CD8-positive, alpha-beta memory T cell (primary cell): Measurements from ENCODE around the gene CPNE5. TPM values are rescaled to one million over a fixed set of nuclear protein-coding genes. Genes with fewer than 3 reads are reported as not detected.

ENCODE experiments used
- CTCF ChIA-PET: fragments of 350-600 bp; sonication (Branson Sonifier 250); formaldehyde crosslinking; loops from one replicate; lab custom pipeline; 2021; ENCODE audit warnings: antibody characterized with exemption; lab: Charles Lee
- POLR2A ChIA-PET: fragments of 350-600 bp; sonication (Branson Sonifier 250); formaldehyde crosslinking; loops from one replicate; lab custom pipeline; 2021; ENCODE audit warnings: antibody characterized with exemption; lab: Charles Lee
- DNase-seq, 5 donors: peaks; one replicate each; pipeline versions ENCODE4 v3.0.0 to v3.0.0-alpha.2; 2020 to 2022; ENCODE audit warnings: mixed read lengths in 1 of 5
- H3K27ac ChIP-seq: one replicate; pipeline ENCODE4 v1.7.0; 2013; ENCODE audit warnings: low read depth, mild to moderate bottlenecking, low read length, moderate library complexity
- H3K27me3 ChIP-seq: 2 replicates; pipeline ENCODE4 v1.7.0; 2013; ENCODE audit warnings: low read length, mild to moderate bottlenecking; ENCODE audit not compliant: insufficient read depth, poor library complexity, severe bottlenecking
- H3K36me3 ChIP-seq: 2 replicates; pipeline ENCODE4 v1.7.0; 2013; ENCODE audit warnings: mild to moderate bottlenecking, low read length, moderate library complexity; ENCODE audit not compliant: insufficient read depth
- H3K4me1 ChIP-seq: 2 replicates; pipeline ENCODE4 v1.7.0; 2013; ENCODE audit warnings: mild to moderate bottlenecking, low read length, moderate library complexity; ENCODE audit not compliant: insufficient read depth
- H3K4me3 ChIP-seq: 2 replicates; pipeline ENCODE4 v1.7.0; 2013; ENCODE audit warnings: mild to moderate bottlenecking, low read length
- H3K9me3 ChIP-seq: 2 replicates; pipeline ENCODE4 v1.7.0; 2013; ENCODE audit warnings: mild to moderate bottlenecking, low read length
- H3K27ac Mint-ChIP-seq, 8 donors: one replicate each; pipeline ENCODE4 v1.8.0; 2020 to 2021; ENCODE audit warnings: mixed read lengths in 8 of 8, mild to moderate bottlenecking in 6 of 8, inconsistent platforms in 3 of 8, moderate library complexity in 3 of 8
- H3K27me3 Mint-ChIP-seq, 2 donors: one replicate each; pipeline ENCODE4 v1.8.0; 2020 to 2021; ENCODE audit warnings: mixed read lengths in 2 of 2, mild to moderate bottlenecking in 1 of 2, moderate library complexity in 1 of 2
- H3K36me3 Mint-ChIP-seq, 3 donors: one replicate each; pipeline ENCODE4 v1.8.0; 2020 to 2021; ENCODE audit warnings: mixed read lengths in 3 of 3, inconsistent platforms in 1 of 3, mild to moderate bottlenecking in 1 of 3
- H3K4me1 Mint-ChIP-seq, 3 donors: one replicate each; pipeline ENCODE4 v1.8.0; 2020 to 2021; ENCODE audit warnings: mixed read lengths in 3 of 3, inconsistent platforms in 1 of 3, mild to moderate bottlenecking in 1 of 3
- H3K4me3 Mint-ChIP-seq, 7 donors: one replicate each; pipeline ENCODE4 v1.8.0; 2020 to 2021; ENCODE audit warnings: mixed read lengths in 7 of 7, mild to moderate bottlenecking in 6 of 7, moderate library complexity in 4 of 7, inconsistent platforms in 2 of 7
- H3K9me3 Mint-ChIP-seq, 5 donors: one replicate each; pipeline ENCODE4 v1.8.0; 2020 to 2022; ENCODE audit warnings: mixed read lengths in 5 of 5, mild to moderate bottlenecking in 3 of 5, moderate library complexity in 2 of 5, inconsistent platforms in 1 of 5
- polyA plus RNA-seq: library from polyadenylated mRNA; unstranded; fragments of 300-500 nt; fragmentation: Illumina TruSeq; gene quantifications from one replicate; pipeline ENCODE4 v1.2.3, GENCODE V29; 2021
- total RNA-seq, 2 experiments: library from RNA; stranded (reverse); gene quantifications; one replicate each; pipeline ENCODE4 v1.2.3, GENCODE V29; 2021

Gene CPNE5
- total and polyA plus RNA-seq, 3 experiments from 2014 or later: 0.29 to 0.59 (median 0.44) TPM

DNA sequence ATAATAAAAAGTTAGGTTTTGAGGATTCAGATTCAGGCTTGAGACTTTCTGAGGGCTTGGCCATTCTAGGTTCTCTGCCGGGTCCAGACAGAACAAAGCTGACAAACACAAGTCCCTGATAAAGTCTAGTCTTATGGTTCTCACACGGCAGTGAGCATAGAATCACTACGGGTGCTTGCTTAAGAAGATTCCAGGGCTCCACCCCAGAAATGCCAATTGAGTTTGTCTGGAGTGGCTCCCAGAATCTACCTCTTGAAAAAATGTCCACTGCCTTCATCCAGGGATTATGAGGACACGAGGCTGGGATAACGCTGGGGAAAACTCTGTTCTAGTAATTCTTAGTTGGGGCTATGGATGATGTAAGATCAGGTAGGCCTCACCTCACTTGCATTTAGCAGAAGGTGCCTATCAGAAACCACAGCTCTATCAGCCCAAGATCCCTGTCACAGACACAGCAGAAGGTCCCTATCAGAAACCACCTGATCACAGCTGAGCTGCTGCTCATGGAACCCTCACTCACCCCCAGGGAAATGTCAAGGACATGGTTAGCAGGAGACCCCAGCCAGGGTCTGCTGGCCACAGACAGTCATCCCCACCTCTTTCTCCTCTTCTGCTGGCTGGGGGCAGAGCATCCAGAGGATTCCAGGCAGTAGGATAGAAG, 89.3 kb downstream of the CPNE5 start:
- Mint-ChIP-seq H3K4me1 (peaks cover 17 to 34% (median 28%) of the 10 kb centered on the region in 3 donors), H3K27ac (peak overlapping the region in 2 of 8 donors; percentile 23 to 31), H3K36me3 (peaks cover 0 to 7% (median 0%) of the 10 kb centered on the region in 3 donors), H3K9me3 (peaks cover 0 to 5% (median 3%) of the 10 kb centered on the region in 5 donors), H3K4me3 (no peak overlapping the region), H3K27me3 (no peaks in the 10 kb centered on the region)
- no peak for DNase-seq
- CTCF ChIA-PET: interaction anchor here (3.2 kb wide), 1 partner anchor 9 kb away, joined by 9 read pairs; no protein-coding TSS in a partner anchor
- Histone ChIP-seq H3K36me3 (no peaks in the 10 kb centered on the region), H3K4me1 (peaks cover 25% of the 10 kb centered on the region), H3K27ac (no peak overlapping the region), H3K4me3 (no peak overlapping the region), H3K9me3 (no peaks in the 10 kb centered on the region), H3K27me3 (no peaks in the 10 kb centered on the region)
- POLR2A ChIA-PET: interaction anchor here (0.6 kb wide), 1 partner anchor 363 kb away, joined by 3 read pairs; no protein-coding TSS in a partner anchor

DNA sequence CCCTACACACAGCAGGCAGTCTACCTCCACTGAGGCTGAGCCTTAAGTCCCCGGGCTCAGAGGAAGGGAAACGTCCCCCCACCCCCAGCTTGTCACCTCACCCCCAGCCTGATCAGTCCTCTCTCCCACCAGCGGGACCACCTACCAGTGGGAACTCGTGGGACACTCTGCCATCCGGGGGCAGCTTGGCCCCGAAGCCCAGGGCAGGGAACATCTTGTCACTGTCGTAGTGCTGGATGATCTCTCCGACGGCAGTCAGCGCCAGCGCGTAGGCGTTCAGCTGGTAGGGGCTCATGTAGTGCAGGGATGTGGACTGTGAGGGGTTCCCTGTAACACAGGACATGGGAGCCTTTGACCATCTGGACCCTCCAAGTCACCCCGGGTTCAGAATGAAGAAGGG, 93.0 kb downstream of the CPNE5 start:
- Histone ChIP-seq H3K9me3 (no peaks in the 10 kb centered on the region), H3K4me1 (no peaks in the 10 kb centered on the region), H3K27ac (no peak overlapping the region), H3K36me3 (no peaks in the 10 kb centered on the region), H3K4me3 (no peak overlapping the region), H3K27me3 (no peaks in the 10 kb centered on the region)
- ChIA-PET POLR2A (no interaction called here), CTCF (interaction anchor here (2.5 kb wide), 1 partner anchor 13 kb away, joined by 8 read pairs; no protein-coding TSS in a partner anchor)
- H3K27ac Mint-ChIP-seq: no peak overlapping the region
- no peak for DNase-seq
- H3K9me3 Mint-ChIP-seq: peaks cover 0 to 5% (median 3%) of the 10 kb centered on the region in 5 donors
- peaks cover 0 to 2% of the 10 kb centered on the region in 2 donors for H3K27me3 Mint-ChIP-seq
- H3K36me3 Mint-ChIP-seq: peaks cover 0 to 7% (median 0%) of the 10 kb centered on the region in 3 donors
- H3K4me3 Mint-ChIP-seq: no peak overlapping the region
- H3K4me1 Mint-ChIP-seq: peaks cover 0 to 5% (median 0%) of the 10 kb centered on the region in 3 donors

GRCh38 chr6:36745836-36746235, 93.4 kb downstream of the CPNE5 start:
- no peaks in the 10 kb centered on the region for H3K4me1 ChIP-seq
- Mint-ChIP-seq H3K27ac (no peak overlapping the region), H3K27me3 (peaks cover 0 to 2% of the 10 kb centered on the region in 2 donors), H3K9me3 (peaks cover 0 to 5% (median 3%) of the 10 kb centered on the region in 5 donors), H3K4me1 (peaks cover 0 to 3% (median 0%) of the 10 kb centered on the region in 3 donors), H3K4me3 (no peak overlapping the region), H3K36me3 (peaks cover 0 to 7% (median 0%) of the 10 kb centered on the region in 3 donors)
- CTCF ChIA-PET: interaction anchor here (2.5 kb wide), 1 partner anchor 13 kb away, joined by 8 read pairs; no protein-coding TSS in a partner anchor
- H3K36me3 ChIP-seq: no peaks in the 10 kb centered on the region
- POLR2A ChIA-PET: no interaction called here
- no peaks in the 10 kb centered on the region for H3K27me3 ChIP-seq
- H3K27ac ChIP-seq: no peak overlapping the region
- no peak for DNase-seq
- no peaks in the 10 kb centered on the region for H3K9me3 ChIP-seq
- H3K4me3 ChIP-seq: no peak overlapping the region

DNA sequence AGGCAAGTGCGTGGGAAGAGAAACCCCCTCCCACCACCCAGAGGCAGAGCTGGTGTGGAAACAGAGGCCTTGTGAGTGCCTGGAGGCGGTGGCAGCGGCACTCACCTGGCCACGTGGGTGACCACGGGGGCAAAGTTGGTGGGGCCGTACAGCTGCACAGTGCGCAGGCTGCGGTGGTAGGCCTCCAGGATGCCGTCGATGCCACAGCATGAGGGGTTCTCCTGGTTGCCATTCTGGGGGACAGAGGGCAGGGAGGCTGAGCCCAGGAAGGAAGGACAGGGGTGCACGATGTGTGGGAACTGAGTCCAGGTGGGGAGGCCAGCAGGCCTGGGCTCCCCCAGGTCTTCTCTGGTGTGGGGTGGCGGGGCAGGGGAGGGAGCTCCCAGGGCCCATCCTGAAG, 94.0 kb downstream of the CPNE5 start:
- ChIA-PET POLR2A (no interaction called here), CTCF (interaction anchor here (2.5 kb wide), 1 partner anchor 14 kb away, joined by 8 read pairs; no protein-coding TSS in a partner anchor)
- H3K4me1 Mint-ChIP-seq: peaks cover 0 to 3% (median 0%) of the 10 kb centered on the region in 3 donors
- H3K27me3 Mint-ChIP-seq: peaks cover 0 to 2% of the 10 kb centered on the region in 2 donors
- H3K36me3 ChIP-seq: no peaks in the 10 kb centered on the region
- H3K27ac Mint-ChIP-seq: no peak overlapping the region
- H3K4me1 ChIP-seq: no peaks in the 10 kb centered on the region
- no peaks in the 10 kb centered on the region for H3K9me3 ChIP-seq
- no peak for DNase-seq
- no peak overlapping the region for H3K4me3 ChIP-seq
- peaks cover 0 to 7% (median 0%) of the 10 kb centered on the region in 3 donors for H3K36me3 Mint-ChIP-seq
- H3K27me3 ChIP-seq: no peaks in the 10 kb centered on the region
- H3K9me3 Mint-ChIP-seq: peaks cover 0 to 5% (median 3%) of the 10 kb centered on the region in 5 donors
- no peak overlapping the region for H3K4me3 Mint-ChIP-seq
- H3K27ac ChIP-seq: no peak overlapping the region

- Mint-ChIP-seq H3K36me3 (peaks cover 0 to 5% (median 0%) of the 10 kb centered on the region in 3 donors), H3K27ac (peak overlapping the region in 1 of 8 donors; percentile 40), H3K4me1 (peaks cover 0 to 3% (median 0%) of the 10 kb centered on the region in 3 donors), H3K9me3 (peaks cover 0 to 5% (median 3%) of the 10 kb centered on the region in 5 donors), H3K4me3 (no peak overlapping the region), H3K27me3 (peaks cover 0 to 2% of the 10 kb centered on the region in 2 donors)
- Histone ChIP-seq H3K27me3 (no peaks in the 10 kb centered on the region), H3K36me3 (no peaks in the 10 kb centered on the region), H3K27ac (no peak overlapping the region), H3K4me1 (no peaks in the 10 kb centered on the region), H3K9me3 (no peaks in the 10 kb centered on the region), H3K4me3 (no peak overlapping the region)
- ChIA-PET CTCF (interaction anchor here (2.5 kb wide), 1 partner anchor 14 kb away, joined by 8 read pairs; no protein-coding TSS in a partner anchor), POLR2A (interaction anchor here (0.7 kb wide), 1 partner anchor 96 kb away, joined by 7 read pairs; no protein-coding TSS in a partner anchor)
- no peak for DNase-seq
Measured at GRCh38 chr6:36744304-36744673, 95.0 kb downstream of the CPNE5 start.

GRCh38 chr6:36743538-36744303, 95.5 kb downstream of the CPNE5 start:
- ChIA-PET CTCF (no interaction called here), POLR2A (interaction anchor here (0.7 kb wide), 1 partner anchor 95 kb away, joined by 7 read pairs; no protein-coding TSS in a partner anchor)
- Histone ChIP-seq H3K27me3 (no peaks in the 10 kb centered on the region), H3K27ac (no peak overlapping the region), H3K9me3 (no peaks in the 10 kb centered on the region), H3K4me1 (no peaks in the 10 kb centered on the region), H3K36me3 (no peaks in the 10 kb centered on the region), H3K4me3 (no peak overlapping the region)
- H3K4me1 Mint-ChIP-seq: peaks cover 0 to 3% (median 0%) of the 10 kb centered on the region in 3 donors
- no peak overlapping the region for H3K4me3 Mint-ChIP-seq
- peaks cover 0 to 5% (median 3%) of the 10 kb centered on the region in 5 donors for H3K9me3 Mint-ChIP-seq
- no peak overlapping the region for H3K27ac Mint-ChIP-seq
- no peaks in the 10 kb centered on the region for H3K36me3 Mint-ChIP-seq
- H3K27me3 Mint-ChIP-seq: peaks cover 0 to 2% of the 10 kb centered on the region in 2 donors
- no peak for DNase-seq

- Histone ChIP-seq H3K36me3 (no peaks in the 10 kb centered on the region), H3K27ac (no peak overlapping the region), H3K4me1 (no peaks in the 10 kb centered on the region), H3K27me3 (no peaks in the 10 kb centered on the region), H3K4me3 (no peak overlapping the region), H3K9me3 (no peaks in the 10 kb centered on the region)
- CTCF ChIA-PET: no interaction called here
- no peak overlapping the region for H3K27ac Mint-ChIP-seq
- peaks cover 0 to 3% (median 0%) of the 10 kb centered on the region in 3 donors for H3K4me1 Mint-ChIP-seq
- H3K9me3 Mint-ChIP-seq: no peaks in the 10 kb centered on the region
- no peak for DNase-seq
- no peak overlapping the region for H3K4me3 Mint-ChIP-seq
- H3K36me3 Mint-ChIP-seq: no peaks in the 10 kb centered on the region
- peaks cover 0 to 2% of the 10 kb centered on the region in 2 donors for H3K27me3 Mint-ChIP-seq
- POLR2A ChIA-PET: no interaction called here
Measured at GRCh38 chr6:36743032-36743431, 96.2 kb downstream of the CPNE5 start.
